Measurements from ENCODE around the gene C9orf50.
"Not testable (repeated sequence)": the region's sequence is repeated elsewhere in the genome, so short reads cannot be mapped to it uniquely, and the experiment has no call there.

C9orf50 gene

DNA sequence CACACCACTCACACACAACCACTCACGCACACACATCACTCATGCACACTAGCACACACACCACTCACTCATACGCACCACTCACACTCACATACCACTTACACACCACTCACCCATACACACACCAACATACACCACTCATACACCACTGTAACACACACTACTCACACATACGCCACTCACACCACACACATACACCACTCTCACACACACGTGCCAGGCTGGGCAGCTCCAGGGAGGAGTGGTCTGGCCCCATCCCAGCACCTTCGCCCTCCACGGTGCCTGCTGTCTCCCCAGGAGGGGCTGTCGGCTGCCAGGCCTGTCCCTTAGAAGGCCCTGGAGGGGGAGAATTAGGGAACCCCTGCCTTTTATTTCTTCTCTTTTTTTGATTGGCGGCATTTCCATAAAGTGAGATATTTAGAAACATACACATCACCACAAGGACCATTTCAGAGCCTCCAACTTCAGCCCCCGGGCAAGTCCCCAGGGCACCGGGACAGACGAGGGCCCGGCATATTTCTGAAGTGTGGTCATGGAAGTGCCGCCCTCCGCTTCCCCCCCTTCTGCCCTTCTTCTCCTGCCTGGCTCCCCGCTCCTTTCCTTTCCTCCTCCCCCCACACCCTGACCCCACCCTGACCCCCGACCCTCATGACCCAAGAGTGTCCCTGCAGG, 27.3 kb upstream of the C9orf50 start:
- no peak for DNase-seq (ENCODE audit: low read depth in 1 of 2, low spot score in 1 of 2)

DNA sequence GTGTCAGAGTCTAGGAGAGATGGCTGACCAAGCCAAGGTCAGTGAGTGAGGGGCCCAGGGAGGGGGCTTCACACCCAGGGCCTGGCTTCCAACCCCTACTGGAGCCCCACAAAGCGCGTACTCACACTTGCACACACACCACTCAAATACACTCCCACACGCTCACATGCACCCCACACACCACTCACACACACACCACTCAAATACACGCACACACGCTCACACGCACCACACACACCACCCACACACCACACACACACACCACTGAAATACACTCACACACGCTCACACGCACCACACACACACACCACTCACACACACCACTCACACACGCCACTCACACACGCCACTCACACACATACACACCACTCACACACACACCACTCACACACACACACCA, 26.7 kb upstream of the C9orf50 start:
- no peak for DNase-seq (ENCODE audit: low read depth in 1 of 2, low spot score in 1 of 2)

DNA sequence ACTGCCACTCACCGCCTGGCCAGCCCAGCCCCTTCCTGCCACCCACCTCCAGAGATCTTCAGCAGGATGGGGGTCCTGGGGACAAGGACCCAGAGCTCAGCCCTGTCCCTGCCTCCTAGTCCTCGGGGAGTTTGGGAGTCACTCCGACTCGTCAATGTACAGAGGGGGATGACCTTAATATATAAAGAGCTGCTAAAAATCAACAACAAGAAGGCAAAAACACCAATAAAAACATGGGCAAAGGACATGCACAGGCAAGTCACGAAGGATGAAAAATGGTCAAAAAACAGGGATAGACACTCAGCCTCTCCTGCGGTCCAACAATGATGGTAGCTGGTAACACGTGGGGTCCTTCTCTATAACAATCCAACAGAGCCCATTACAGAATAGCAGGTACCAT, 25.8 kb upstream of the C9orf50 start:
- DNase-seq (ENCODE audit: low read depth in 1 of 2, low spot score in 1 of 2): no peak

DNA sequence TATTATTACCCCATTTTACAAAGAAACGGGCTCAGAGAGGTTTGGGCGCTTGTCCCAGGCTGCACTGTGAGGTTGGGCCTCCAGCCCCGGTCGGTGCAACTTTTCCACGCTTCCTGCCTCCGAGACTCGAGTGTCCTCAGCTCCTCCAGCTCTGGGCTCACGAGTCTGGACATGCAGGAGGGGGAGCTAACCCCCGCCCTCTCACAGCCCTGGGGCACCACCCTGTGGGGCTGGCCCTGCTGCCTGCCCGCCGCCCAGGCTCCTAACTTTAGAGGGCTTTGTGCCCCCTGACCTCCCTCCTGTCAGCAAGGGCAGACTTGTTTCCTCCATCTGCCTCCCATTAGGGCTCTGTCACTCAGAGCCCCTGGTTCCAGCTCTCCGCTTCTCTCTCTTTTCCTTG, 25.4 kb upstream of the C9orf50 start:
- DNase-seq (ENCODE audit: low read depth in 1 of 2, low spot score in 1 of 2): no peak

DNA sequence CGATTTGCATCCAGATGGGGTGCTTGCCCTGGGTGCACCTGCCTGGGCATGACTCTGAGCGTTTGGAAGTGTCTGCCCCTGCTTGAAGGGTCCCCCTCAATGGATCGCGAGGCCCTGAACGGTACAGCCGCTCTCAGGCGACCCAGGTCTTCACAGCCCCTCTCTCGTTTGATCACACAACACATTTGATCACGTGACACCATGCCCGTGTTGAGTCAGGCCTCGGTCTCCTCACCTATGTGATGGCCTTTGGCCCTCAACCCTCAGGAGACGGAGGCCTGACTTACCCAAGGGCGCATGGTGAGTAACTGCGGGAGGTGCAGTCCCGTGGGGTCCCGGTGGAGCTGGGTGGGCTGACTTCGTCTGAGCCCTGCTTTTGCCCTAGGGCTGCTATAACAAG, 24.0 kb upstream of the C9orf50 start:
- DNase-seq (ENCODE audit: low read depth in 1 of 2, low spot score in 1 of 2): no peak

DNA sequence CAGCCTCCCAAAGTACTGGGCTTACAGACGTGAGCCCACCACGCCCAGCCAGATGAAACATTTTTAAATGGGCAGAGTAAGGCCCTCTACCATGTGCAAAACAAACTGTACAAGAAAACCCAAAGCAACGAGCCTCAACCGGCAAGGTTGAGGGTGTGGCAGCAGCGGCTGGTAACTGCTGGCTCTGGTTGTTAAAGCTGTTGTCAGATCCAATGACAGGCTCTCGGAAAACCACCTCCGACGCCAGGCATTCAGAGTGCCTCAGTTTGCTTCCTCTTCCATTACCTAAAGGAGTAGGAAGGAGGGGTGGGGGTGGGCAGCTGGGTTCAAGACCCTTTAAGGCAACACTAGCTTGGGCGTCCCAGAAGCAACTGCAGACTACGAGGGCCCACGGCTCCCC, 23.5 kb upstream of the C9orf50 start:
- DNase-seq (ENCODE audit: low read depth in 1 of 2, low spot score in 1 of 2): no peak

DNA sequence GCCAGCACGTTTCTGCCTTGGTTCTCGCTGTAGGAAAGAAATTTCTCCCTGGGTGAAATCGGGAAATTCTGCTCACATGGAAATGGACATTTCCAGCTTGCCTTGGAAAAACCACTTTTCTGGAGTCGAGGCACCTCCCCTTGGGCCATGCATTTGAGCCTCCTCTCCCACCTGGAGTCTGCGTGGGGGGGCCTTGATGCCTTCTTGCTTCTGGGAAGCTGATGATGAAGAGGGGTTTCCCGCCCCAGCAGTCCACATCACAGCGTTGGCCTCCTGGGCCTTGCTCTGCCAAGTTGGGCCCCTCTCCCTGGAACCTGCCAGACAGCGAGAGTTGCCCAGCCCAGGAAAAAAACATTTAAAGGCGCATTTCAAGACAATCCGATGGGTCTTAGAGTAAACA, 22.8 kb upstream of the C9orf50 start:
- no peak for DNase-seq (ENCODE audit: low read depth in 1 of 2, low spot score in 1 of 2)

DNA sequence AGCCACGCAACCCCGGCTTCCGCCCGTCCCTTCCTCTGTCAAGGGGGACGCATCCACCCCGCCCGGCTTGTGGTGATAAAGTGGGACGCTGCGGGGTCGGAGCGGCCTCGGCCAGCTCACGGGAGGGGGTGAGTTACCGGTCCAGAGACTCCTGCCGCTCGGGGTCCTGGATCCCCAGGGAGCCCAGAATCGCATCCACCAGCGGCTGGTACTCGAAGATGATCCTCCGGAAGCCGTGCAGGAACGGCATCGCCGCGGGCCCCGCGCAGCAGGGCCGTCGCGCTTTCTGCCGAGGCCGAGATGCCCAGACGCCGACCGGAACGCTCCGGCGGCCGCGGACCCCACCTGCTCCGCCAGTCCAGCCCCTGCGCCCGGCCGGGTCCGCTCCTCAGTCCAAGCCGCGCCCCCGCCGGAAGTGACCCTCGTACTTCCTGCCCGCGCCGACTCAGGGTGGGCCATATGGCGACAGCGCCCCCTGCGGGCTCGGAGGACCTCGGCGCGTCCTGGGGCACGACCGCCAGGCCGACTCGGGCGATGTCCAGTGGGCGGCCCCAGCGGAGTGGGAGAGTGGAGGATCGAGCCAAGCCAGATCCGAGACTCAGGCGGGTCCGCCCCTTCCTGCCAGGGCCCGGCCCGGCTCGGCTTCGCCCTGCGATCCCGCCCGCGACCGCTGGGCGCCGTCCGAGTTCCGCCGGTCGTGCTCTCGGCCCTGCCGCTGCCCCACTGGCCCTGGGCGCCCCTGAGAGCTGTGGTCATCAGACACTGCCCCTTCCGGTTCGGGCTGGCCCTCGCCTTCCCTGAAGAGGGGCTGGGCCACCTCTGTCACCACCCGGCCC, 21.1 kb upstream of the C9orf50 start, which contains the start of gene ASB6:
TSS of gene ASB6 (minus strand) at position 402 of the 836 bp plus-strand sequence. CDS start at position 250, 152 bp downstream.
- peak; percentile 92 to 93 for DNase-seq (ENCODE audit: low read depth in 1 of 2, low spot score in 1 of 2)

DNA sequence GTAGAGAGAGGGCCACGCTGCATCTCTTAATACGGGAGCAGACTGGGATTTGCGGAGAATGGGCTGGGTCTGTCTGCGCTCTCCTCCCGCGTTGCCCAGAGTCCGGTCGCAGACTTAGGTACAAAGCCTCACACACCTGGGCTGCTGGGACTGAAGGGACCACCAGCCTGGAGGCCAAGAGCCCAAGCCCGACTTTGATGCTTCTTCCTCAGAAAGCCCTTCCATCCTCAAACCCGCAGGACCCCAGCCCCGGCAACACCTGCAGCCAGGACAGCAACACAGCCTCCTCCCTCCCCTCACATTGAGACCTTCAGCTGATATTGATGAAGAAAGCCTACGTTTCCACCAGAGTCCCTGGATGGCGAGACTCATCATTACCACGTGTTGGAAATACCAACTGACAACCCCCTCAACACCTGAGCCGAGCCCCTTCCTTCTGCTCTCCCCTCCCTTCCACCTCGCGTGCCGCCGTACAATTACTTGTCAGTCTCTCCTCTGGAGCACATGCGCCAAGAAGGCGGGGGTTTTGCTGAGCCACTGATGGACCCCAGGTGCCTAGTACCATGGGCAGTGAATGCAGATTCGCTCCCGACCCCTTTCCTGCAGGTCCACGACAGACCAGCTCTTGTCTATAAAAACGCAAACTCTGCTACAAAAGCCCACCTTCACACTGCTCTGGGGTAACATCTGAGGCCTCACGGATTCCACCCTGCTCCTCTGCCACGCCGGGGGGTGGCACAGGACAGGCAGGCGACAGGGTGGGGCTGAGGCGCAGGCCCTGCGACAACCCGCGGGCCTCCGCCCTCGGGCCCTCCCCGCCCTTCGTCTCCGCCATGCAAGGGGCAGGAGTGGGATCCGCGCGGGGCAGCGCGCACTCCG, 20.2 kb upstream of the C9orf50 start:
- no peak for DNase-seq (ENCODE audit: low read depth in 1 of 2, low spot score in 1 of 2)

DNA sequence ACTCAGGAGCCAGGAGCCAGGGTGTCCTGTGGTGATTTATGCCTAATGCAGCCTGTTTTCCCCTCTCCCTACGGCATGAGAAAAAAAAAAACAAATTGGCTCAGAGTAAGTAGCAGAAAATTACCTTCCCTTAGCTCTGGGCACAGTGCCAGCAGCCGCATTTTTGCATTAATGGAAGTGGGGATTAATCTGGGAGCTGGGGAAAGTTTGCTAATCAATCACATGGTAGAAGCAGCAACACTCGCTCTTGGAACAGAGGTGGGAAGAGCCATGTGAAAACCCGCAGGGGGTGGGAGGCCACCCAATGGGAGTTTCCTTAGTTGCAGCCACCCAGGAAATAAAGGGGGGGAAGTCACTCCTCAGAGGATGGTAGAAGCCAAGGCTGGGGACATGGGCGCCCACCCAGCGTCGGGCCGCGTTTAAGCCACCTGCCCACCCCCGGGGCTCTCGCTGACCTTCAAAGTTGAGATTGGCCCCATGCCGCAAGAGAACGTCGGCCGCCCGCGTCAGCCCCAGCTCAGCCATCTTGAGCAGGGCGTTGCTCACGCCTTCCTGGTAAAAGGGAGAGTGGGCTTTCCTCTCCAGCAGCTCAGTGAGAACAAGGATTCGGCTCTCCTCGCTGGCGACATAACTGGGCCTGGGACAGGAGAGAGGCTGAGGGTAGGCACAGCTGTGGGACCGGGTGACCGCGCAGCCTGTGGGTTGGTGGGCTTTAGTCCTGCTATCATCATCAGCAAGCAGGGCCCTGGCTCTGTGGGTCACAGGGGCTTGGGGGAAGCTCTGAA, 19.4 kb upstream of the C9orf50 start:
- no peak for DNase-seq (ENCODE audit: low read depth in 1 of 2, low spot score in 1 of 2)

DNA sequence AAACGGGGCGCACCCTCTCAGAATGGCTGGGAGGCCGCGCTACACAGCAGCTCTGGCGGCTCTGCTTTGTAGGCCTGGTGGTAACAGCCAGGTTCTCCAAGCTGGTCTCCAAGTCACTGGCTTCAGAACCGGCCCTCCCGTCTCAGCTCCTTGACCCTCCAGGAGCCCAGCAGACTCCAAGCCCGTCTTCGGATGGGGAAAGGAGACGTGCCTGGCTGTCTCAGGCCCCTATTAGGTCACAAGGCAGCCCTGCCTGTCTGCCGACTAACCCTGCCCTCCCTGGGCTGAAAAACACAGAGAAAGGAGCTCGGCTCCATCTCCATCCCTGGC, 18.8 kb upstream of the C9orf50 start:
- DNase-seq (ENCODE audit: low read depth in 1 of 2, low spot score in 1 of 2): no peak

DNA sequence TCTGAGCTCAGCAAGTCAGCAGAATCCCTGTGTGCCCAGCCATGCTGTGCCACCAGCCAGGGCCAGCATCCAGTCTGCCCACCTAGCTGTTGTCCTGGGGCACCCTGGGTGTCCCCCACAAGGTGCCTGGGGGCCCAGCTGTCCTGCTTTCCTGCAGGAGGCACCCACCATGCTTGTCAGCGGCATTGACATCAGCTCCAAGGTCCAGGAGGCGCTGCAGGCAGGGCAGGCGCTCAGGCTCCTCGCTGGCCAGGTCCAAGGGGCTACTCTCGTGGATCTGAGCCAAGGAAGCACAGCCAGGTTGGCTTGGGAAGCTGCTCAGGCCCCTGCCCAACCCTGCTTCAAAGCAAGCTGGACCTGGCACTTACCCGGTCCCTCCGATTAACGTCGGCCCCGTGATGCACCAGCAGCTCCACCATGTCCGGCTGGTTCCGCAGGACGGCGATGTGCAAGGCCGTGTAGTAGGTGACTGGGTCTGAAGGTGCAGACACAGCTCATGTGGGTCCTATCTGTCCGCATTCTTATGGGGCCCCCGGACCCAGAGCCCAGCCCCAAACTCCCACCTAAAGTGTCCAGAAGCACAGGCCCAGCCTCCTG, 18.2 kb upstream of the C9orf50 start:
- no peak for DNase-seq (ENCODE audit: low read depth in 1 of 2, low spot score in 1 of 2)

DNA sequence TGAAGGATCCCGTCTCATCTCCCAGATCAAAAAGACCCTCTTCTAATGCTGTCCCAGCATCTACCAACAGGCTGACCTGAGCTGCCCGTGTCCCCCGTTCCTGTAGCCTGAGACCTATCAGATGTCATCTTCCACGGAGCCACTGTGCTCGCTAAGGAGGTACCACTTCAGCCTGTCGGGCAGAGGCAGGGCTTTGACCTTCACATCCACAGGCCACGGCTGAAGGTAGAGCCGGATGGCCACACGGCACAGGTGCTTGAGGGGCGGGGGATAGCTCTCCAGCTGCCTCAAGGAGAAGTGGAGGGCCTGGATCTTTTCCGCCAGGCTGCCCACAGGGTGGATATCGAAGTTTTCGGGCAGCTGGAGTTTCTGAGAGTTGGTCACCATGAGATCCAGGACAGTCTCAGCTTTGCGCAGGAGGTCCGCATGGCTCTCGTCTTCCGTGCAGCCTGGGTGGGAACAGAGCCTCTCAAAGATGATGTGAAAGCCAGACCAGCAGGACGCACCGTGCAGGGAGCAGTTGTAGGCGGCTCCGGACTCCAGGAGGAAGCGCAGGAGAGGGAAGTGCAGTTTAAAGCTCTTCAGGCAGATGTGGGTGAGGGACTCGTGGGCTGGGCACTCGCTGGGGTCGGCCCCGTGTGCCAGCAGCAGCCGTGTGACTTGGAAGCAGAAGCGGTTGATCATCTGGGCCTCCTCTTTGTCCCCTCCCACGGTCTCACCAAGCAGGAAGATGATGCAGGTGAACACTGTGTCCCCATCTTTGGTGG, 17.0 kb upstream of the C9orf50 start:
- DNase-seq (ENCODE audit: low read depth in 1 of 2, low spot score in 1 of 2): no peak

DNA sequence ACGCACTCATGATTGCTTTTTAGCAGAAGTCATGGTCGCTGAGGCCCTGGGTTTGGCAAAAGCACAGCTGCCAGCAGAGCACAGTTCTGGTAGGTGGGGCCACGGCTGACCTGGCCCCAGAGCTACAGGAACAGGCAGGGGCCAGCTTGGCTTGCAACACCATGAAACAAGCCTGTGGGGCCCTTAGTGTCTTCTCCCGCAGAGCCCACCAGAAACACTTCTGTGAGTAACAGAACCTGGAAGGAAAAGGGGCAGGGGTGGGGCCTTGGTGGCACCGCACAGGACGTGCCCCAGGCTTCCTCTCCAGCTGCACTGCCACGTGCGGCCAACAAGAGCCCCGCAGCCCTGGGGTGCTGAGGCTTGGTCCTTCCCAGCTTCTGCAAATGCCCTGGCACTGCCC, 16.2 kb upstream of the C9orf50 start:
- DNase-seq (ENCODE audit: low read depth in 1 of 2, low spot score in 1 of 2): no peak

DNA sequence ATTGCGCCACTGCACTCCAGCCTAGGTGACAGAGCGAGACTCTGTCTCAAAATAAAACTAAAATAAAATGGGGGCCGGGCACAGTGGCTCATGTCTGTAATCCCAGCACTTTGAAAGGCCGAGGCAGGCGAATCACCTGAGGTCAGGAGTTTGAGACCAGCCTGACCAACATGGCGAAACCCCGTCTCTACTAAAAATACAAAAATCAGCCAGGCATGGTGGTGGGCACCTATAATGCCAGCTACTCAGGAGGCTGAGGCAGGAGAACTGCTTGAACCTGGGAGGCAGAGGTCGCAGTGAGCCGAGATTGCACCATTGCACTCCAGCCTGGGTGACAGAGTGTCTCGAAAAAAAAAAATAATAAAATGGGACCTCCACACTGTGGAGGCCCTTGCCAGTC, 15.4 kb upstream of the C9orf50 start:
- not testable (repeated sequence) for DNase-seq (ENCODE audit: low read depth in 1 of 2, low spot score in 1 of 2)

DNA sequence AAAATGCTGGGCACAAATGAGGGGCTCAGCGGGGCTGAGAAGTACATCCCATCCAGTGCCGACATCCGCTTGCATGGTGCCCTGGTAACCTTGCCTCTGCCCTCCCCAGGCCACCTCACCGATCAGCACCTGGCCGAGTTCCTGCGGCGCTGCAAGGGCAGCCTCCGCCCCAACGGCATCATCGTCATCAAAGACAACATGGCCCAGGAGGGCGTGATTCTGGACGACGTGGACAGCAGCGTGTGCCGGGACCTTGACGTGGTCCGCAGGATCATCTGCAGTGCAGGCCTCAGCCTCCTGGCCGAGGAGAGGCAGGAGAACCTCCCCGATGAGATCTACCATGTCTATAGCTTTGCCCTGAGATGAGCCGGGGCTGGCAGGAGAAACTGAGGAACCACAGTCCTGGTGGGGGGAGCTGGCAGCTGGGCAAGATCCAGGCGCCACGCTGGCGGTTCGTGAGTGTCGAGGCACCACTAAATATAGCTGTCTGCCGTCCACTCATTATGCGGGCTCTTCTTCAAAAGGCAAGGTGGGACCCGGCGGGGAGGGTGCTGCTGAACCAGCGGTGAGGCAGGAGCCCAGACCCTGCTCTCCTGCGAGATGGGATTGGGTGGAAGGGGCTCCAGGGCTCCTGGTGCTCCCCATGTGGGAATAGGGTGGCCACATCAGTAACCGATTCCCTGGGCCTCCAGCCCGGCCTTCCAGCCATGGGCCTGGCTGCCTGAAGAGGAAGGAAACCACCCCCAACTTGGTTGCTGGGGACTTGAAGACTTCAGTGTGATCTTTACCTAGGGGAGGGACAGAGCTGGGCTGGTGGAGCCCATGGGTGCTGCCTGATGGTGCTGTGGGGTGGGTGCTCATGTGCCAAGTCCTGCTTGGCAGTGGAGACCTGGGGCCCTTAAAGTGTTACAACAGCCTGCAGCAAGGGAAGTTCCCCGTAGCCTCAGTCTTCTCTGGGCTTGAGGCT, 14.5 kb upstream of the C9orf50 start:
- no peak for DNase-seq (ENCODE audit: low read depth in 1 of 2, low spot score in 1 of 2)

DNA sequence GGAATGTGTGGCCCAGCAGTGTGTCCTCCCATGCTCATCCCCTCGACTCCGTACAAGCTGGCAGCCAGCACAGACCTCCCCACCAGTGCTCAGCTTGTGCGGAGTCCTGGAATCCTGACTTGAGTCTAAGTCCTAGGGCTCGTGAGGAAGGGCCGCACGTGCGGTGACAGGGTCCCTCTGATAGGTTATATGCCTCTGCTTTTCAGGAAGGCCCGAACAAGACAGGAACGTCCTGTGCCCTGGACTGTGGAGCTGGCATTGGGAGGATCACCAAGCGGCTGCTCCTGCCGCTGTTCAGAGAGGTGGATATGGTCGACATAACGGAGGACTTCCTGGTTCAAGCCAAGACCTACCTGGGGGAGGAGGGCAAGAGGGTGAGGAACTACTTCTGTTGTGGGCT, 12.9 kb upstream of the C9orf50 start:
- DNase-seq (ENCODE audit: low read depth in 1 of 2, low spot score in 1 of 2): no peak

DNA sequence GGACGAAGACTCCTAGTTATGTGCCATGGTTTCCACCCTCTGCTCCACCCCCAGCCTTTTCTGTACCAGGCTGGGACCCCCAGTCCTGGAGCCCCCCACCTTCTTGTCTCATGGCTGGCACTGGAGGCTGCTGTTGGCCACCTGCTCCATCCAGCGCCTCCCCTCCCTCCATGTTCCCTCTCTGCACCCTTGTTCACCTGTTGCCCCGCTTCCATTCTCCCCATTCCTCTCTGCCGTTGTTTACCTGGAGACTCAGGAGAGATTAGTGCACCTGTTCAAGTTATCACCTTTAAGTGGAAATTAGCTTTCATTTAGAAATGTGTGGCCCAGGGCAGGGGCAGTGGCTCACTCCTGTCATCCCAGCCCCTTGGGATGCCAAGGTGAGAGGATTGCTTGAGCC, 12.3 kb upstream of the C9orf50 start:
- DNase-seq (ENCODE audit: low read depth in 1 of 2, low spot score in 1 of 2): no peak

DNA sequence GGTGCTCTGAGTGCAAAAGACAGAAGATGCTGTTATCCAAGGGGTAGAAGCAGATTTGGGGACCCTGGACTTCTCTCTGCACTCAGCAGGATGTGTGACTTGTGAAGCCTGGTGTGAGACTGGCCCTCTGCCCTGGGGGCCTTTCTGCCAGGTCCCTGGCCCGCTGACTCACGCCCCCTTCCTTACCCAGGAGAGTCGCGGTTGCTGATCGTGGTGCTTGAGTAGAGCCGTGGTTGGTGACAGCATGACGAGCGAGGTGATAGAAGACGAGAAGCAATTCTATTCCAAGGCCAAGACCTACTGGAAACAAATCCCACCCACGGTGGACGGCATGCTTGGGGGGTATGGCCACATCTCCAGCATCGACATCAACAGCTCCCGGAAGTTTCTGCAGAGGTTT, 11.6 kb upstream of the C9orf50 start:
- no peak for DNase-seq (ENCODE audit: low read depth in 1 of 2, low spot score in 1 of 2)
